H1 (cell line): ENCODE data around the gene KRTAP9-1. TPM values are rescaled to one million over a fixed set of nuclear protein-coding genes. Genes with fewer than 3 reads are reported as not detected.

Source experiments
- GABPA ChIP-seq: IDR thresholded peaks from 2 replicates; pipeline ENCODE4 v1.6.1; 2011; ENCODE audit warnings: mild to moderate bottlenecking, low read length, moderate library complexity, borderline replicate concordance; ENCODE audit not compliant: insufficient read depth
- KDM4A ChIP-seq: IDR thresholded peaks from one replicate; pipeline ENCODE4 v1.7.1; 2012; ENCODE audit warnings: low read depth, mild to moderate bottlenecking, moderate library complexity, low read length, inconsistent platforms; ENCODE audit not compliant: severe bottlenecking
- SIN3A ChIP-seq, 2 experiments: IDR thresholded peaks in 1 of 2; conservative IDR thresholded peaks in 1 of 2; 2 replicates each; pipeline ENCODE4 v1.6.1; 2011 to 2012; ENCODE audit warnings: low read length in 2 of 2, improper control_type of control experiment in 1 of 2, low read depth in 1 of 2, mild to moderate bottlenecking in 1 of 2
- SP1 ChIP-seq: IDR thresholded peaks from 2 replicates; pipeline ENCODE4 v1.6.1; 2011; ENCODE audit warnings: low read depth, low read length
- polyA plus RNA-seq, 7 experiments: library from polyadenylated mRNA; depleted of rRNA in 3 of 7; stranded (reverse) in 5 of 7; unstranded in 2 of 7; fragments of >200 nt in 5 of 7; fragments of 200-250 nt in 2 of 7; gene quantifications; 1 replicate in 5 of 7; 2 replicates in 1 of 7; 4 replicates in 1 of 7; pipeline versions ENCODE4 v1.2.1 to v1.2.3, GENCODE V29; 2011 to 2013; ENCODE audit warnings: missing spikeins in 2 of 7, mixed read lengths in 2 of 7
- total RNA-seq: library from RNA; stranded (reverse); fragmentation: NEBNext Ultra II Directional; extraction: Animal tissue kit (Norgen Biotek cat#: 25700); gene quantifications from 2 replicates; pipeline ENCODE4 v1.2.1, GENCODE V29; 2021

The KRTAP9-1 gene
- total and polyA plus RNA-seq, 2 of the 8 experiments (the other 6 are each of a cell fraction or from before 2014, with no cell fraction given) = not detected

DNA sequence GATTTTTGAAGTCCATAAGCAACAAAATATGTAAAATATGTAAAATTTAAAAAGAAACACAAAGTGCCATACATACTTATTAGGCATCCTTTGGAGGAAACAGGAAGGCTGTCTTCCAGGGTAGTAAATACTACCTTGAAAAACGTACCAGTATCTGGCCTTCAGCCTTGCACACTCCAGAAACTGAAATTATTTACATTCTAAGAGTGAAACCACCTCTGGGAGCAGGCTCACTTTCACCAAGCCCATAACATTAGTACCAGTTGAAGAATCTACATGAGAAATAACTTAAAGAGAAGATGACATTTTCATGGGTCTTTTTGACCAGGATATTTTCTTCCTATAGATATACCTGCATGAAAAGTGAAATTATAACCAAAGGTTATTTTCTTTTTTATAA, 6.4 kb downstream of the KRTAP9-1 start (continued):
- TF ChIP-seq KDM4A (no peak), GABPA (no peak), SP1 (no peak), SIN3A (conservative IDR thresholded peaks at IDR 0.05 in 1 of 2, IDR thresholded peaks at IDR 0.05 in 1 of 2; ENCODE audit: low read depth in 1 of 2, low read length in 2 of 2) (no peak)
